ENCODE data around the gene PJA2.

DNA sequence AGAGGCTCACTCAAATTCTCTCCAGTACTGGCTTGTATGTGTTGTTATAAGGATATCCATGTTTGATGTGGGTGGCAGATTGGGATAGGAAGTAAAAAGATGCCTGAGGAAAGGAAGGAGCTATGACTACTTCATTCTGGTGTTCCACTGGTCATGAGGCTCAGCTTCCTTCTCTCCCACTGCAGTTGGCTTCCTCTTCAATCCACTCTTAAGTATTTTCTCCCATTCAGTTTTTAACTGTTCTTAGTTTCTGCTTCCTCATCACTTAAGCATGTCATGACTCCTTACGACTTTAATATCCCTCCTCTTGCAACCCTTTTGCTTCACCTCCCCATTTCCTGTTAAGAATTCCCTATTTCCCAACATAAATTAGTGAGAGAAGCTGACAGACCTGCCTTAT, 81.1 kb downstream of the PJA2 start:
- TF ChIP-seq, protein P1, sequence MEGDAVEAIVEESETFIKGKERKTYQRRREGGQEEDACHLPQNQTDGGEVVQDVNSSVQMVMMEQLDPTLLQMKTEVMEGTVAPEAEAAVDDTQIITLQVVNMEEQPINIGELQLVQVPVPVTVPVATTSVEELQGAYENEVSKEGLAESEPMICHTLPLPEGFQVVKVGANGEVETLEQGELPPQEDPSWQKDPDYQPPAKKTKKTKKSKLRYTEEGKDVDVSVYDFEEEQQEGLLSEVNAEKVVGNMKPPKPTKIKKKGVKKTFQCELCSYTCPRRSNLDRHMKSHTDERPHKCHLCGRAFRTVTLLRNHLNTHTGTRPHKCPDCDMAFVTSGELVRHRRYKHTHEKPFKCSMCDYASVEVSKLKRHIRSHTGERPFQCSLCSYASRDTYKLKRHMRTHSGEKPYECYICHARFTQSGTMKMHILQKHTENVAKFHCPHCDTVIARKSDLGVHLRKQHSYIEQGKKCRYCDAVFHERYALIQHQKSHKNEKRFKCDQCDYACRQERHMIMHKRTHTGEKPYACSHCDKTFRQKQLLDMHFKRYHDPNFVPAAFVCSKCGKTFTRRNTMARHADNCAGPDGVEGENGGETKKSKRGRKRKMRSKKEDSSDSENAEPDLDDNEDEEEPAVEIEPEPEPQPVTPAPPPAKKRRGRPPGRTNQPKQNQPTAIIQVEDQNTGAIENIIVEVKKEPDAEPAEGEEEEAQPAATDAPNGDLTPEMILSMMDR (conservative IDR thresholded peaks at IDR 0.05; ENCODE audit: low read depth, low read length) = no peak
- TF ChIP-seq EZH2 (IDR thresholded peaks at IDR 0.05; ENCODE audit: low read length, unreplicated experiment) = no peak
- TF ChIP-seq EZH2phosphoT487 (IDR thresholded peaks at IDR 0.05; ENCODE audit: borderline replicate concordance, low read length) = no peak

Measured in PC-3 (cell line).